Esophagus squamous epithelium (tissue), 4 donors: ENCODE results near the gene NXT1. TPM values are rescaled to one million over a fixed set of nuclear protein-coding genes. Genes with fewer than 3 reads are reported as not detected.

Experiments used
- small RNA-seq, 4 donors: library from RNA; depleted of rRNA; stranded (forward); fragments of <200 nt; gene quantifications; one replicate each; pipeline ENCODE3, GENCODE V24; 2016
- total RNA-seq, 4 donors: library from RNA; depleted of rRNA; stranded (reverse); fragments of >200 nt; gene quantifications; one replicate each; pipeline ENCODE4 v1.1.0, GENCODE V29; 2016

Gene NXT1
- total RNA-seq, 4 donors from 2014 or later = 21.3 to 43.0 (median 38.0) TPM

Small RNA genes lying within 50 kb of the gene (small RNA-seq; reads per million reads assigned to genes)
- 0 to 0.30 (median 0.18) reads per million in 4 donors for gene RNA5SP479

Other genes with a start within 250 kb of the NXT1 start
- gene GZF1, start 11.4 kb downstream of the NXT1 start, total RNA-seq = 10 to 100 TPM in 1 of 4 donors, 1 to 10 TPM in 3; 3.4 to 11.8 (median 5.1) TPM
- 10 to 100 TPM in 1 of 4 donors, 1 to 10 TPM in 3; 7.7 to 16.0 (median 8.7) TPM for gene NAPB, start 70.7 kb downstream of the NXT1 start, total RNA-seq
- gene CSTL1, start 88.9 kb downstream of the NXT1 start, total RNA-seq = not detected
- gene CST11, start 102.1 kb downstream of the NXT1 start, total RNA-seq = not detected
- not detected for gene CST8, start 140.3 kb downstream of the NXT1 start, total RNA-seq
- not detected for gene CST9L, start 217.7 kb downstream of the NXT1 start, total RNA-seq